Activated CD8-positive, alpha-beta T cell treated with anti-CD3 and anti-CD28 coated beads for 36 hours (primary cell): ENCODE data around the gene PPP1R3D. TPM values are rescaled to one million over a fixed set of nuclear protein-coding genes. Genes with fewer than 3 reads are reported as not detected.
"Not testable (repeated sequence)": the region's sequence is repeated elsewhere in the genome, so short reads cannot be mapped to it uniquely, and the experiment has no call there.

ENCODE experiments used
- ATAC-seq: fragments of 200-7000 bp; cut with Tn5 transposase; one replicate; pipeline ENCODE4 v1.10.0; 2021; ENCODE audit warnings: mild to moderate bottlenecking, moderate library complexity
- CTCF ChIA-PET: fragments of 350-600 bp; sonication (Branson Sonifier 250); formaldehyde crosslinking; loops from one replicate; lab custom pipeline; 2021; ENCODE audit warnings: antibody characterized with exemption; lab: Charles Lee
- POLR2A ChIA-PET: fragments of 350-600 bp; sonication (Branson Sonifier 250); formaldehyde crosslinking; loops from one replicate; lab custom pipeline; 2021; ENCODE audit warnings: antibody characterized with exemption; lab: Charles Lee
- DNase-seq: peaks from one replicate; pipeline ENCODE4 v3.0.0-alpha.2; 2020
- H3K27ac Mint-ChIP-seq: one replicate; pipeline ENCODE4 v1.8.0; 2021; ENCODE audit warnings: mild to moderate bottlenecking, mixed read lengths
- H3K27me3 Mint-ChIP-seq: one replicate; pipeline ENCODE4 v1.8.0; 2021; ENCODE audit warnings: mixed read lengths
- H3K36me3 Mint-ChIP-seq: one replicate; pipeline ENCODE4 v1.8.0; 2021; ENCODE audit warnings: low read depth, mixed read lengths
- H3K4me1 Mint-ChIP-seq: one replicate; pipeline ENCODE4 v1.8.0; 2021; ENCODE audit warnings: low read depth, mixed read lengths
- H3K4me3 Mint-ChIP-seq: one replicate; pipeline ENCODE4 v1.8.0; 2021; ENCODE audit warnings: mild to moderate bottlenecking, moderate library complexity, mixed read lengths
- H3K9me3 Mint-ChIP-seq: one replicate; pipeline ENCODE4 v1.8.0; 2021; ENCODE audit warnings: mixed read lengths
- intact Hi-C: fragments of 100-400 bp; cut with micrococcal nuclease; formaldehyde crosslinking; loops from one replicate; pipeline ENCODE4 v1.10.0; 2022
- total RNA-seq, 2 experiments: library from RNA; stranded (reverse); gene quantifications; one replicate each; pipeline ENCODE4 v1.2.3, GENCODE V29; 2021
- TF ChIP-seq, protein P1 (sequence below): fragments of 200-600 bp; IDR thresholded peaks from one replicate; pipeline ENCODE4 v1.8.0; 2022; ENCODE audit warnings: antibody characterized with exemption, mild to moderate bottlenecking

PPP1R3D gene
- total RNA-seq, 2 experiments from 2014 or later = 3.9 to 4.2 TPM

DNA sequence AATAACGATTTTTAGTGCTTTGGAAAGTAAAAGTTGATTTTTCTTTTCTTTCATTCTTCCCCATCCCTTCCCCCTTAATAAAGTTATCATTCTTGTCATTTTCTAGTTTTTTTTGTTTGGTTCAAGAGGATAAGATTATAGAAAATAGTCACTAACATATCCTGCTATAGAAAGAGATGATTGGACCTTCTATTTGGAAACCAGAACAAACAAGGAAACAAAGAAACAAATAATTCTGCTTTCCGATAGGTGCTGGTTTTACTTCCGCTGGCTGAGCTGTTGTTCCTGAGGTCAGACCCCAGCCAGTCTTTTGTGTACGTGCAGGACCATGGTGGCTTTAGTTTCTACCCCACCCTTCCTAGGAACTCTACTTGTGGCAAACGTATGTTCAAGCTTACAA lies 18.0 kb upstream of the PPP1R3D start, which contains the start of gene CDH26:
CDH26 (plus strand) TSS at position 301 of the 400 bp plus-strand sequence. CDS start 304 bp downstream, outside the sequence.
- Mint-ChIP-seq H3K27ac (no peak within 1 kb of the TSS), H3K27me3 (no peaks in the 10 kb centered on the region), H3K4me1 (no peaks in the 10 kb centered on the region), H3K4me3 (no peak within 1 kb of the TSS), H3K36me3 (peaks cover 1% of the 10 kb centered on the region), H3K9me3 (no peaks in the 10 kb centered on the region)
- no peak for DNase-seq
- ATAC-seq = no peak
- TF ChIP-seq, protein P1, sequence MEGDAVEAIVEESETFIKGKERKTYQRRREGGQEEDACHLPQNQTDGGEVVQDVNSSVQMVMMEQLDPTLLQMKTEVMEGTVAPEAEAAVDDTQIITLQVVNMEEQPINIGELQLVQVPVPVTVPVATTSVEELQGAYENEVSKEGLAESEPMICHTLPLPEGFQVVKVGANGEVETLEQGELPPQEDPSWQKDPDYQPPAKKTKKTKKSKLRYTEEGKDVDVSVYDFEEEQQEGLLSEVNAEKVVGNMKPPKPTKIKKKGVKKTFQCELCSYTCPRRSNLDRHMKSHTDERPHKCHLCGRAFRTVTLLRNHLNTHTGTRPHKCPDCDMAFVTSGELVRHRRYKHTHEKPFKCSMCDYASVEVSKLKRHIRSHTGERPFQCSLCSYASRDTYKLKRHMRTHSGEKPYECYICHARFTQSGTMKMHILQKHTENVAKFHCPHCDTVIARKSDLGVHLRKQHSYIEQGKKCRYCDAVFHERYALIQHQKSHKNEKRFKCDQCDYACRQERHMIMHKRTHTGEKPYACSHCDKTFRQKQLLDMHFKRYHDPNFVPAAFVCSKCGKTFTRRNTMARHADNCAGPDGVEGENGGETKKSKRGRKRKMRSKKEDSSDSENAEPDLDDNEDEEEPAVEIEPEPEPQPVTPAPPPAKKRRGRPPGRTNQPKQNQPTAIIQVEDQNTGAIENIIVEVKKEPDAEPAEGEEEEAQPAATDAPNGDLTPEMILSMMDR = no peak
- ChIA-PET CTCF (interaction anchor here (2.5 kb wide), 1 partner anchor 9 kb away, joined by 11 read pairs; no protein-coding TSS in a partner anchor), POLR2A (interaction anchor here (1.0 kb wide), 1 partner anchor 11 kb away, joined by 3 read pairs; no protein-coding TSS in a partner anchor)
- intact Hi-C loops = no loop called here

DNA sequence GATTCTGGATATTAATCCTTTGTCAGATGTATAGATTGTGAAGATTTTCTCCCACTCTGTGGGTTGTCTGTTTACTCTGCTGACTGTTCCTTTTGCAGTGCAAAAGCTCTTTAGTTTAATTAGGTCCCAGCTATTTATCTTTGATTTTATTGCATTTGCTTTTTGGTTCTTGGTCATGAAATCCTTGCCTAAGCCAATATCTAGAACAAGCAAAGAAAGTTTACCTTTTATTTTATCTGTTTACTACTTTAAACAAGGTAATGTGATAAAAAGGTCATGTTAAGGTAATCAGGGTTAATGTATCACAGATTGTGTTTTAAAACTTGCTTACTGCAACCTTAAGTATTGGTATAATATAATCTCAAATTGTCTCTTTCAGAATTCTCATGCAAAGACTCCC lies 17.5 kb upstream of the PPP1R3D start:
- intact Hi-C loops, H3K4me3 Mint-ChIP-seq, H3K27me3 Mint-ChIP-seq, H3K9me3 Mint-ChIP-seq, H3K4me1 Mint-ChIP-seq, H3K27ac Mint-ChIP-seq, DNase-seq, H3K36me3 Mint-ChIP-seq, POLR2A ChIA-PET, ATAC-seq: not testable (repeated sequence)
- CTCF ChIA-PET = interaction anchor here (2.5 kb wide), 1 partner anchor 8 kb away, joined by 11 read pairs; no protein-coding TSS in a partner anchor

DNA sequence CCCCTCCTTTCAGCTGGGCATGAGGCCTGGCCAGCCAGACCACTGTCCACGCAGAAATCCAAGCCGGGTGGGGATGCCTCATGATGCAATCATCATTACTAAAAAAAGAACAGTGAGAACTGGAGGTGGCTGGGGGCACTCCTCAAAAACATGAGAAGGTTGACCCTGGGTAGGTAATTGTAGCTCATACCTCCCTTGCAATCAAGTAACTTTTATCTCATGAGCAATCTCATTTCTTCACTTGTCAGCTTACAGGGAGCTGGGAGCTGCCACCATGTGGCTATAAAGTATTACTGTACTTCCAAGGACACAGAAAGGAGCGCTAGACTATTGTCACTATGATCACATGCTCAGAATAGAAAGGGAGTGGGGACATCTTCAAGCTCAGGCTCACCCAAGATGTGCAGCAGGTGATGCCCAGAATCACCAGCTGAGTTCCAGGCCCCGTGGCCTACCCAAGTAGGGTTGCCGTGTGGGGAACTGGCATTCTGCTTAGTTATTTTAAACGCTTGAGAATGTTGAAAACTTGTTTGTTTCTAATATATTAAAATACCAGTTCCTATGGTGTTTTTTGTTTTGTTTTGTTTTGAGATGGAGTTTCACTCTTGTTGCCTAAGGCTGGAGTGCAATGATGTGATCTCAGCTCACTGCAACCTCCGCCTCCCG lies 15.2 kb upstream of the PPP1R3D start:
- ATAC-seq (peak; percentile 34), DNase-seq (no peak)
- Mint-ChIP-seq H3K36me3 (peaks cover 4% of the 10 kb centered on the region), H3K4me3 (no peak overlapping the region), H3K27ac (no peak overlapping the region), H3K4me1 (no peaks in the 10 kb centered on the region), H3K27me3 (no peaks in the 10 kb centered on the region), H3K9me3 (no peaks in the 10 kb centered on the region)
- TF ChIP-seq, protein P1 = no peak
- ChIA-PET POLR2A (interaction anchor here (1.2 kb wide), 1 partner anchor 15 kb away, joined by 5 read pairs; the partner anchor contains the start of genes FAM217B and PPP1R3D), CTCF (interaction anchor here (0.6 to 1.8 kb wide), 4 partner anchors 10 to 98 kb away, joined by 3 to 8 read pairs (median 4); partner anchors contain the start of gene SYCP2)
- intact Hi-C loops = no loop called here

DNA sequence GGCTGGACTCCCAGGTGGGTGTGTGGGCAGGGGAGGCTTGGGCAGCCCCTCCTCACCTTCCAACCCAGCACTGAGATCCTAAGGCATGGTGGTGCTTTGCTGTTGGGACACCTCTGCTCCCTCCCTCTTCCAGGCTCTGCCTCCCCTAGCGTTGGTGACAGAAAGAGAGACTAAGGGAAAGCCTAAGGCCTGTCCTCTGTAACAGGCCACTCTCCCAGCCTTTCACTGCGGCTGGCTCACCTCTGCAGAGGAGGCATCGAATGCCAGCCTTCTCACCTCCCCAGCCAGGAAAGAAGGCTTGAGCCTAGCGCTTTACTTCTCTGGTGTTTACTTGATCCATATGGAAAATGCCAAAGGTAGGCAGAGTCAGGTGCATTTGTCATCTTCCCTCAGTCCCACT lies 14.6 kb upstream of the PPP1R3D start:
- ChIA-PET CTCF (interaction anchor here (1.1 to 1.8 kb wide), 2 partner anchors 9 to 11 kb away, joined by 4 to 8 read pairs; no protein-coding TSS in a partner anchor), POLR2A (interaction anchor here (1.2 kb wide), 1 partner anchor 14 kb away, joined by 5 read pairs; the partner anchor contains the start of genes FAM217B and PPP1R3D)
- H3K4me3 Mint-ChIP-seq = no peak overlapping the region
- H3K9me3 Mint-ChIP-seq = no peaks in the 10 kb centered on the region
- no peaks in the 10 kb centered on the region for H3K4me1 Mint-ChIP-seq
- H3K27me3 Mint-ChIP-seq = no peaks in the 10 kb centered on the region
- no peak for DNase-seq
- TF ChIP-seq, protein P1 = no peak
- H3K27ac Mint-ChIP-seq = no peak overlapping the region
- H3K36me3 Mint-ChIP-seq = peaks cover 3% of the 10 kb centered on the region
- intact Hi-C loops = no loop called here
- ATAC-seq = no peak

DNA sequence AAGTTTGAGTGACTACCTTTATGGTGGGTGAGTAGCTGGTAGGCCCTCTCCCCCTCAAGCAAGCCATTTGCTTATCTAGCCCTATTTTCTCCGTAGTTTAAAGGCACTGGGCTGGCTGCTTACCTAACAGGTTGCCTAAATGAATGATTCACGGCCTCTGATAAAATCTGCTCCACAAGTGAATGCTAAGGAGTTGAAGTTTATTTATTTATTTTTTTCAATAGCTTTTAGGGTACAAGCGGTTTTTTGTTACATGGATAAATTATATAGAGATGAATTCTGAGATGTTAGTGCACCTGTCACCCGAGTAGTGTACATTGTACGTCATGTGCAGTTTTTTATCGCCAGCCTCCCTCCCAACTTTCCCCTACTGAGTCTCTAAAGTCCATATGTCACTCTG lies 9.8 kb upstream of the PPP1R3D start:
- intact Hi-C loops = loop anchor here (10.0 kb wide), 1 partner anchor 105 kb away; no protein-coding TSS in a partner anchor
- ChIA-PET POLR2A (no interaction called here), CTCF (interaction anchor here (1.3 to 3.6 kb wide), 9 partner anchors 8 to 187 kb away, joined by 3 to 26 read pairs (median 9); partner anchors contain the start of genes CDH26, FAM217B, PPP1R3D and SYCP2)
- H3K9me3 Mint-ChIP-seq = no peaks in the 10 kb centered on the region
- ATAC-seq = no peak
- no peak for DNase-seq
- no peak overlapping the region for H3K27ac Mint-ChIP-seq
- TF ChIP-seq, protein P1 = no peak
- no peak overlapping the region for H3K4me3 Mint-ChIP-seq
- peaks cover 8% of the 10 kb centered on the region for H3K36me3 Mint-ChIP-seq
- H3K27me3 Mint-ChIP-seq = no peaks in the 10 kb centered on the region
- peaks cover 30% of the 10 kb centered on the region for H3K4me1 Mint-ChIP-seq
